AG04449 (cell line): Measurements from ENCODE around the gene NUP37.

Source experiments
- CTCF ChIA-PET: fragments of 350-600 bp; formaldehyde crosslinking; extraction: SDS; loops from one replicate; lab custom pipeline; 2021; ENCODE audit warnings: antibody characterized with exemption; lab: Yijun Ruan, JAX
- POLR2A ChIA-PET: fragments of 400-600, 350-600 bp; formaldehyde crosslinking; extraction: SDS; loops from one replicate; lab custom pipeline; 2020; ENCODE audit warnings: antibody characterized with exemption, inconsistent platforms; lab: Yijun Ruan, JAX
- DNase-seq: peaks from one replicate; pipeline ENCODE4 v3.0.0-alpha.2; 2010; ENCODE audit warnings: low read depth, low spot score
- H3K4me3 ChIP-seq: 2 replicates; pipeline ENCODE4 v1.5.1; 2011; ENCODE audit warnings: low read depth, mild to moderate bottlenecking, control low read depth, low read length
- TF ChIP-seq, protein P1 (sequence below): IDR thresholded peaks from one replicate; pipeline ENCODE4 v1.5.1; 2011; ENCODE audit warnings: mild to moderate bottlenecking, moderate library complexity, low read length, control low read depth, inconsistent platforms; ENCODE audit not compliant: insufficient read depth; ENCODE audit errors: missing control alignments

The NUP37 gene

DNA sequence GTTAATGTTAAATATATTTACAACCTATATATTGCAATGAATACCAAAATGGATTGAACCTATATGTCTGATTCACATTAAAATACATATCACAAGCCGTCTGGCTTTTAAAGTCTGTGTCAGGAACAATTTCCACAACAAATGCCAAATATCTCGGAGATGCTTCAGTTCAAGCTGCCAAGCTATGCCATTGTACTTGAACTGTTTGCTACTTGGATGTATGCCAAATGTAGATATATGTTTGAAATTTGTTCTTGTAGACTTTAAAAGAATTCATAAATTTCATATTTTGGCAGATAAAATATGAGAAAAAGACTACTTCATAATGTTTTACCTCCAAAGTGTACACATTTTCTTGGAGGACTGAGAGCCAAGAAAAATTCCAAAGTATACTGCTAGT is 95.1 kb downstream of the NUP37 start:
- TF ChIP-seq, protein P1, sequence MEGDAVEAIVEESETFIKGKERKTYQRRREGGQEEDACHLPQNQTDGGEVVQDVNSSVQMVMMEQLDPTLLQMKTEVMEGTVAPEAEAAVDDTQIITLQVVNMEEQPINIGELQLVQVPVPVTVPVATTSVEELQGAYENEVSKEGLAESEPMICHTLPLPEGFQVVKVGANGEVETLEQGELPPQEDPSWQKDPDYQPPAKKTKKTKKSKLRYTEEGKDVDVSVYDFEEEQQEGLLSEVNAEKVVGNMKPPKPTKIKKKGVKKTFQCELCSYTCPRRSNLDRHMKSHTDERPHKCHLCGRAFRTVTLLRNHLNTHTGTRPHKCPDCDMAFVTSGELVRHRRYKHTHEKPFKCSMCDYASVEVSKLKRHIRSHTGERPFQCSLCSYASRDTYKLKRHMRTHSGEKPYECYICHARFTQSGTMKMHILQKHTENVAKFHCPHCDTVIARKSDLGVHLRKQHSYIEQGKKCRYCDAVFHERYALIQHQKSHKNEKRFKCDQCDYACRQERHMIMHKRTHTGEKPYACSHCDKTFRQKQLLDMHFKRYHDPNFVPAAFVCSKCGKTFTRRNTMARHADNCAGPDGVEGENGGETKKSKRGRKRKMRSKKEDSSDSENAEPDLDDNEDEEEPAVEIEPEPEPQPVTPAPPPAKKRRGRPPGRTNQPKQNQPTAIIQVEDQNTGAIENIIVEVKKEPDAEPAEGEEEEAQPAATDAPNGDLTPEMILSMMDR, result no peak
- no peak overlapping the region for H3K4me3 ChIP-seq
- ChIA-PET POLR2A (no interaction called here), CTCF (no interaction called here)
- DNase-seq, result no peak

DNA sequence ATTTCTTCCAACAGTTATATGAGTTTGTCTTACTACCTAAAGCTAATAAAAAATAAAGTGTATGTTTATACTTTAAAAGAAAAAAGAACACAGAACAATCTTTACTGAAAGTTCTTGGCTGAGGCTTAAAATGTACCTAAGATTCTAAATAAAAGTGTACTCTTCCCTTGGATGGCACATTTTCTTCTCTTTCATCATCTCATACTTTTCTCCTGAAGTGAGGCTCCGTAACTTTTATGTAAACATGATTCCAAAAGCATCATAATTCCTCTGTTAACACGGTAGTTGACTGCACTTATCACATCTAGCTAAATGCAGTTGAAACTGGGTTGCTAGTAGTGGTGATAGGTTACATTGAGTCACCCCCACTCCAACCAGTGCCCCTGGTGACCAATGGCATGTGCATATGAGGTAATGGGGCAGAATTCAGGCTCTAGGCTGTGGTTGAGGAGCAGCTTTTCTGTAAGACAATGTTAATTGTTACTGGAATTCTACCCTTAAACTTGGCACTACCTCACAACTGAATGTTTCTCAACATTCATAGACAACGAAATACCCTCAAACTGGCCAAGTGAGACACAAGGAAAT is 96.5 kb downstream of the NUP37 start:
- DNase-seq, result peak; percentile 28
- ChIA-PET CTCF (interaction anchor here (0.8 kb wide), 1 partner anchor 264 kb away, joined by 3 read pairs; no protein-coding TSS in a partner anchor), POLR2A (no interaction called here)
- H3K4me3 ChIP-seq, result no peak overlapping the region
- TF ChIP-seq, protein P1, result no peak
